GM19463 (cell line): ENCODE measurements around the gene REEP3.
"Not testable (repeated sequence)": the region's sequence is repeated elsewhere in the genome, so short reads cannot be mapped to it uniquely, and the experiment has no call there.

Experiments
- ATAC-seq: cut with Tn5 transposase; IDR thresholded peaks from one replicate; pipeline ENCODE4 v1.9.1; 2021; ENCODE audit warnings: mild to moderate bottlenecking, moderate library complexity; ENCODE audit not compliant: unreplicated experiment

Gene REEP3

GRCh38 chr10:63628526-63629362, 107.5 kb downstream of the REEP3 start:
- ATAC-seq, result peak; percentile 26

GRCh38 chr10:63629363-63630084, 108.3 kb downstream of the REEP3 start:
- peak; percentile 37 for ATAC-seq

GRCh38 chr10:63630085-63630930, 109.1 kb downstream of the REEP3 start:
- ATAC-seq, result peak; percentile 61

DNA sequence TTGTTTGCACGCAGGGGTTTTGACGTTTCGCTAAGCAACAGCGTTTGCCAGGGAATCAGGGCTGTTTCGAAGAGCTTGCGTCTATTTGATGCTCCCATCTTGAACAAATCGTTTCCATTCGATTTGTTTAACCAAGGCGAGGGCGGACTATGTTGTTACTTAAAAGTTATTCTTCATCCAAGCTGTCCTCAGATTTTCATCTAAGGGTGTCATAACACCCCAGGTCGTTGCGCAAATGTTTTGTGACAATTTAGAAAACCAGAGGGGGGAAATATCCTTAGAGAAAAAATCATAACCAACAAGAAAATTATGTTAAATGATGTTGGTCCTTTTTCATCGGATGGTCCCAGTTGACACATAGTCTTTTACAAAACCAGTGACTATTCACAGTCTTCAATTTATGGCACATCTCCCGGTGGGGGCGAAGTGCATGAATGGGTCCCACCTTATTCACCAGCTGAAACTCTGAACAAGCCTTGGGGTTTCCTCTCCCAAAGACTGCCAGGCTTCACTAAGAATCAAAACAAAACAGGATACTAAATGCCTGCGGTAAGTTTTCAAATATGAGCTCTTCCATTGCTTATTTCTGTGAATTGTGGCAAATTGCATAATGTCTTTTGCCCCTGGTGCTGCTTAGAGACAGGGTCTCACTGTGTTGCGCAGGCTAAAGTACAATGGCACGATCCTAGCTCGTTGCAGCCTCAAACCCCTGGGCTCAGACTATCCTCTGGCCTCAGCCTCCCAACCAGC, 109.9 kb downstream of the REEP3 start:
- ATAC-seq, result no peak

DNA sequence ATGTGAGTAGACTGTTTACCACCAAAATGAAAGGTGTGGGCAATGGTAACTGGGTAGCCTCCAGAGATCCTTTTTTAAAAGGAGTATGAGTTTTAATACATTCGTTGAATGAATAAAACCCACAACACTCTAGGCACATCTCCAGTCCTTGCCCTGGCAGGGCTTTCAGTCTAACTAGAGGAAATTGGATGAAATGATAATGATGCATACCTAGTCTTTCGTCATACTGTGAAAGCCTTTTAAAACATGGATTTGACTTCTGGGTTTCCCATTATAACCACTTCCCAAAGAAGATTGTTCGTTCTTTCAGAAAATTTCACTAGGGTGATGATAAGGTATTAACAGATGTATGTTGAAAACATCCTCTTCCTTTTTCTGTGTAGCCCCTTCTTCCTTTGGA, 110.8 kb downstream of the REEP3 start:
- ATAC-seq, result no peak

GRCh38 chr10:63633677-63634487, 112.7 kb downstream of the REEP3 start:
- no peak for ATAC-seq

DNA sequence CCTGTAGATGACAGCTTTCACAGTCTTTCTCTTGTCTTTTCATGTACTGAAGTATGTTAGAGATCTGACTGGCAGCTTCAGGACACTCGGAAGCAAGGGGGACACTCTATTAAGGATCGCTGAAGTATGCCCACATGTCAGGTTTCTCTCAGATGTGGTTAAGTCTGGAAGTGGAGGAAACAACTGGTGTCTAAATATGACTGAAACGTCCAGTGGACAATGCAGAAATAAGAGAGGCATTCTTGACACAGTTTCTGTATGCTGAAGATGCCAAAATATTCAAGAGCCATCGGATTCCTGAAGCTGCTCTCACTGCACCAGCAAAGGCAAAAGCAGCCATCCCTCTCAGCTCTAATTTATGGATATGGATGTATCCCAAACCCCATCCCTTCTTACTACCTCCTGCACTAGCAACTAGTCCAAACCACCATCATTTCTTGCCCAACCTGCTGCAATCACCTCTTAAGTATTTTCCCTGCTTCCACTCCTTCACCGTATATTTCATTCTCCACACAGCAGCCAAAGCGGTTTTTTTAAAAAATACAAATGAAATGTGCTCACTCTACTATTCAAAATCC, 113.4 kb downstream of the REEP3 start:
- no peak for ATAC-seq

- peak; percentile 57 for ATAC-seq
Measured at GRCh38 chr10:63636812-63637211, 115.6 kb downstream of the REEP3 start.

GRCh38 chr10:63637901-63638327, 116.7 kb downstream of the REEP3 start:
- no peak for ATAC-seq

DNA sequence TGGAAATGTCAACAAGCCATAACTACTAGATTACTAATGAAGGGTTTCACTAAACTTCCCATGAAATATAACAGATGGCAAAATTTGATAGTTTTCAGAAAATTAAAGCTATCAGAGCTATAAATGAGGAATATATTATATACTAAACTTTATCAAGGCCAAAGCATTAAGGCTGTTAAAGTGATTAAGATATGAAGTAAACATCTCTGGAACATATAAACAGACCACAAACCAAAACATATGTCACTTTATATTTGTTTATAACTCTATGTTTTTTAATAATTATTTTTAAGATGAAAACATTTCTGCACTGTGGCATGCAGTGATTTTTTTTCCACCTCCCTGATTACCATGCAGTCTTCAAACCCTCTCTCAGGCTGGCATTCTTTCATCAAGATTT, 120.2 kb downstream of the REEP3 start:
- no peak for ATAC-seq

GRCh38 chr10:63641799-63642198, 120.6 kb downstream of the REEP3 start:
- no peak for ATAC-seq

- ATAC-seq, result no peak
Measured at GRCh38 chr10:63642808-63643207, 121.6 kb downstream of the REEP3 start.

- no peak for ATAC-seq
Measured at GRCh38 chr10:63644418-63645142, 123.4 kb downstream of the REEP3 start.

DNA sequence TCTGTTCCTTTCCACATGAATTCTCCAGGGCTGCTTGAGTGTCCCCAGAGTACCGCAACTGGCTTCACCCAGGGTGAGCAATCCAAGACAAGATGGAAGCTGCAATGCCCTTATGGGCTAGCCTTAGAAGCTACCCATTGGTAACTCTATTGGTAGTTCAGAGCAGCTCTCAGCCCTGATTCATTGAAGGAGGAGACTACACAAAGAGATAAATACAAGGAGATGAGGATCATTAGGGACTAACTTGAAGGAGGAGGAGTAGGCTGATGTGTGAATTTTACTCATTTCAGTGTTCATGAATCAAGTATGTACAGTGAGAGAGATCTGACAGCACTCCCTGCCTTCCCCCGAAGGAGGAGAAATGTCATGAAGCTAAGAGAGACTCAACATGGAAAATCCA, 124.0 kb downstream of the REEP3 start:
- ATAC-seq, result no peak

DNA sequence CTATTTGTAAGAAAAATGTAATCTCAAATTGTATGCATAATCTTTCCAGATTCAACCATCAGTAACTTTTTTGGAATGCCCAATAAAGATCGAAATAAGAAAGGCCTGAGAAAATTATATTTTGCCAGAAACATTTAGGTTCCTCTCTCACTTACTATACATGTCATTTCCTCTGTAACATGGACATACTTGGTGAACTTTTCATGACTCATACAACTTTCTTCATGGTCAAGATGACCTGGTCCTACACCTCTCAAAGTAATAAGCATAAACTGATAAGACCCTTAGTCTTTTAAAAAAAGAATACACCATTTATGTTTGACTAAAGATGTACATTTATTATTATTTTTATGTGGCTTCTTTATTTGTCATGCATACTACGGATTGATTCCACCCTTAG, 125.3 kb downstream of the REEP3 start:
- ATAC-seq, result no peak

DNA sequence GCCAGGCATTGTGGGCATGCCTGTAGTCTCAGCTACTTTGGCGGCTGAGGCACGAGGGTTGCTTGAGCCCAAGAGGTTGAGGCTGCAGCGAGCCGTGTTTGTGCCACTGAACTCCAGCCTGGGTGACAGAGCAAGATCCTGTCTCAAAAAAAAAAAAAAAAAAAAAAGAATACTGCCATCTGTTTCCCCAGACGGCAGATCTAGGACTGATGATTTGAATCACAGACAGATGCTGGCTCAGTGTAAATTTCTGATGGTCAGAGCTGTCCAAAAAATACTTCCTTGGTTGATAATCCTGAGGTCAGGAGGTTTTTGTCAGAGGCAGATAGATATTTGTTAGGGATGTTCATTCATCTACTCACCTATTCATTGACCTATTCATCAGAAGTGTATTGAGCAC, 130.7 kb downstream of the REEP3 start:
- no peak for ATAC-seq

GRCh38 chr10:63653747-63654146, 132.5 kb downstream of the REEP3 start:
- ATAC-seq, result no peak

DNA sequence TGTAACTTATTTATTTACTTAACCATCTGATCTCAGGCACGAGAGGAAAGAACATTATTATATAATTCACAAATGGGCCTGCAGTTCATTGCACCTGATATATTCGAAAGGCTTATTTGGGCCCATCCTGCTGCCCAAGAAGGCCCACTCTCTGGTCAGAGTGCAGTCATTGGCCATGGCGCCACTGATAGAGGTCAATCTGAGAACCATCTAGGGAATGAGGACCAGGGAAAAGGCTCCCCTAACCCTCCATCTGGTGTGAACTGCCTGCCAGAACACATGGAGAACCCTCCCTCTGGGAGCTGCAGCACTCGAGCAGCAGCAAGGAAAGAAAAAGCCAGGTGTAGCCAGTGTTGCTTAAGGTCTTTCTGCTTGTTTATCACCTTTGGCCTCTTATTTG, 136.6 kb downstream of the REEP3 start:
- ATAC-seq, result no peak

GRCh38 chr10:63660941-63661340, 139.7 kb downstream of the REEP3 start:
- ATAC-seq, result not testable (repeated sequence)
